T1000 (cell line): Measurements from ENCODE around the gene VDR.
"Not testable (repeated sequence)": the region's sequence is repeated elsewhere in the genome, so short reads cannot be mapped to it uniquely, and the experiment has no call there.

ENCODE experiments used
- DNase-seq: peaks from one replicate; lab custom pipeline; 2025; ENCODE audit warnings: mixed read lengths; lab: John Stamatoyannopoulos, UW

Gene VDR

DNA sequence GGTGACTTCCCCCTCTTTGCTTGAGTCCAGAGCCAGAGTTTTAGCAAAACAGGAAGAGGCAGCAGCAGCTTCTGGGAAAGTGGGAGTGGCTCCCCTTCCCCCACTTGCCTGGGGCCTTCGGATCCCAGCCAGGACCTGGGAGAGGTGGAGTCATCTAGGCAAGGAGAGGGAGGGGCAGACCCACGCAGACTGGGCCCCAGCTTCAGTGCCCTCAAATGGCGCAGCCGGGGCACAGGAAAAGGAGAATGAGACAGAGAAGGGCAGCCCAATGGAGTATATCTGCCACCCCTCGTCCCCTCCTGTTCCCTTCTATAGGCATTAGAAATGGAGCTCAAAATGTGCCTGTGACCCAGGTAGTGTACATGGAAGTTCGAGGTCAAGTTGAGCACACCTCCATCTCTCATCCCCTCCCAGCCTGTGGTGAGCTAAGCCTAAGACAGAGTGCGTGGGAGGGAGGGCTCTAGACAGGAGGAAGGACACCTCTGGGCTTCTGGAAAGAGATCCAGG lies 75.8 kb downstream of the VDR start:
- DNase-seq, result peak; percentile 83

DNA sequence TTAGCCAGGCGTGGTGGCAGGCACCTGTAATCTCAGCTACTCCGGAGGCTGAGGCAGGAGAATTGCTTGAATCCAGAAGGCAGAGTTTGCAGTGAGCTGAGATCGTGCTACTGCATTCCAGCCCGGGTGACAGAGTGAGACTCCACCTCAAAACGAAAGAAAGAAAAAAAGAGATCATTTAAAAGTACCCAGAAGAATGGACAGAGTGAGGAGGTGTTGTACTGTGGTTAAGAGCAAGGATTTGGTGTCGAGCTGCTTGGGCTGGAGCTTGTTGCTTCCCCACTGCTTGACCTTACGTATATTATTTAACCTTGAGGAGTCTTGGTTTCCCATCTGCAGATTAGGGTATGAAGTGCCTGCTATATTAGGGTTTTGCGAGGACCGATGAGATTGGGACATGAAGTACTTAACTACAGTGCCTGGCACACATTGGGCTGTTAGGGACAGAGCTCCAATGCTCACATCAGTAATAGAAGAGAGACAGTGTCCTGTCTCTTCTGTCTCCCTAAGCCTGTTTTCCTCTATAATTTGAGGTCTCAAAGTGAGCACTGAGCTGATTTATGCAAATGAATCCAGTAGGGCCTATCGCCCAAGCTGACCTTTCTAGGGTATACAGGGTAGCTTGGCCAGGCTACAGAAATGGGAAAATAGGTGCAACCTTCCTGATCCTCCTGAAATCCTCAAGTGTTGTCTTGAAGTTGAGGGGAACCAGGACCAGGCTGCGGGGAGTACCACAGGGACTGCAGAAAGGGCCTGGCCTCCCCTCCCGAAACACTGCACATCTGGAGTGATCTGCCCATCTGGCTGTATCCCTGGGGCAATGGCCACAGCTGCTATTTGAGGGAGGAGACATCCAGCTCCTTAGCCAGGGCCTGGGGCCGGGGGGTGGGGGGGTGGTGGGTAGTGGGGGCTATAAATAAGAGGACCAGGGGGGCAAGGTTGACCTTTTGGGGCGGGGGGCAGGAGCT lies 76.5 kb downstream of the VDR start:
- DNase-seq, result no peak

DNA sequence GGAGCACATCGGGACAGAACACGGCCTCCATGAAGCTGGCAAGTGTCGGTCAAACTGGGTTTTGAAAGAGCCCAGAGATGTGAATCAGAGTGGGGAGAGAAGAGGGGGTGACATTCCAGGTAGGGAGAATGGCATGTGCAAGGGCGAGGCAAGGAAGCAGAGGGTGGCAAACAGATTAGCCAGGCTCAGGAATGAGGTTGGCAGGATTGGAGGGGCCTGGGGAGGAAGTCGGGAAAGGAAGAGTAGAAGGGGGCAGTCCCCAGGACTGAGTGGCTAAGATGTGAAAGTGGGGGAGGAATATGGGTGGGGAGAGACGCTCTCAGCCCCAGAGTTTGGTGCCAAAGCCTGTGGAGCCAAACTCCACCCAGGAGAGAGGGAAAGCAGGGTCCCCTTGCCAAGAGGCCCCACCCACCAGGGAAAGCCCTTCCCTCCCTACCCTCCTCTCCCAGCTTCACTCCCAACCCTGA lies 79.6 kb downstream of the VDR start:
- no peak for DNase-seq

- no peak for DNase-seq
Measured at GRCh38 chr12:47824635-47825034, 80.2 kb downstream of the VDR start.

GRCh38 chr12:47824198-47824597 lies 80.6 kb downstream of the VDR start:
- no peak for DNase-seq

DNA sequence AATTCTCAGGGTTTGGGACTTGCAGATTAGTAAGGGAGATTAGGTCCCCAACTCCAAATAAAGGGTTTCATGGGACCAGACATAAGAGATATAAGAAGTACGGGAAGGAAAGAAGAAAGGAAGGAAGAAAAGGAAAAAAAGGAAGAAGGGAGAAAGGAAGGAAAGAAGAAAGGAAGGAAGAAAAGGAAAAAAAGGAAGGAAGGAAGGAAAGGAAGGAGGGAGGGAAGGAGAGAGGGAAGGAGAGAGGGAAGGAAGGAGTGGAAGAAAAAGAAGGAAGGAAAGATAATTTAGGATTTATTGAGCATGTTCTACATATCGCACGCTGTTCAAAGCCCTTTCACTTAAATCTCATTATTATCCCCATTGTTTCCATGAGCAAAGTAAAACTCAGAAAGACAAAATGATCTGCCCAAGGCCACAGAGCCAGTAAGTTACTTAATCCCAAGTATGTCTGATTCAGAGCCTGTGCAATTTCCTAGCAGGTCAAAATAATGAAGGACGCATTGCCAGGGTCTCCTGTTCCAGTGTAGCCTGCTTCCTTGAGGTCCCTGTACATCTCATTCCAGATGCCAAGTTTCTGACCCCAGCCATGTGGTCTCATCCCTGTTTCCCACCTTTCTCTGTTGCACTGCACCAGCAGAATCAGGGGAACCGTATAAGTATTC lies 81.2 kb downstream of the VDR start:
- no peak for DNase-seq

DNA sequence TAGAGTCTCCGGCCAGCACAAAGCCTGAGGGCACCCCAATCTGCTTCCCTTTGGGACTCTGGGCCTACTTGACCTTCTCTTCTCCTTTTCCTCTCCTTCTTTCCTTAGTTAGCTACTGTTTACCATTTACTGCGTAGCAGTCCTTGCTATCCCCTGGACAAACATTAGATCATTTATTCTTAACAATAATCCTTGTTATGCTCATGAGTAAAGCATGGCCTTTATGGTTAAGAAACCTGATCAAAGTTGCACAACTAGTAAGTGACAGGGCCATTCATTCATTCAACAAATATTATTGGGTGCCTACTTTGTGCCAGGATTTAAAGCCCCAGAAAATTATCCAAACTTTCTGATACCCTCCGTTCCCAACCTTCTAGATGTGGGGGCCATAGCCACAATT lies 81.9 kb downstream of the VDR start:
- no peak for DNase-seq

GRCh38 chr12:47822401-47822800 lies 82.4 kb downstream of the VDR start:
- DNase-seq, result no peak

DNA sequence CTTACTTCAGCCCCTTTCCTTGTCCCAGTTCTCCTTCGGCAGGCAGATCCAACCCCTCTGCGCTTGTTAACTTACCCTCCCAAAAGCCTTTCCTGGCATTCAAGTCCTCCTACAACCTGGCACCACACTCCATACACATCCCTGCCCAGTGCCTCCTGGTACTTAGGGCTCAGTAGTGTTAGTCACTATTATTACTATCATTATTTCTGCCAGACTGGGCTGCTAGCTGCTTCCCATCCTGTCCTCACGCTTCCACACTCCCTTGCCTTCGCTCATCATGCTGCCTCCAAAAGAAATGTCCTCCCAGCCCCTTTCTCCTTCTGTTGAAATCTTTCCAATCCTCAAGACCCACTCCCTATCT lies 83.5 kb downstream of the VDR start:
- DNase-seq, result no peak

DNA sequence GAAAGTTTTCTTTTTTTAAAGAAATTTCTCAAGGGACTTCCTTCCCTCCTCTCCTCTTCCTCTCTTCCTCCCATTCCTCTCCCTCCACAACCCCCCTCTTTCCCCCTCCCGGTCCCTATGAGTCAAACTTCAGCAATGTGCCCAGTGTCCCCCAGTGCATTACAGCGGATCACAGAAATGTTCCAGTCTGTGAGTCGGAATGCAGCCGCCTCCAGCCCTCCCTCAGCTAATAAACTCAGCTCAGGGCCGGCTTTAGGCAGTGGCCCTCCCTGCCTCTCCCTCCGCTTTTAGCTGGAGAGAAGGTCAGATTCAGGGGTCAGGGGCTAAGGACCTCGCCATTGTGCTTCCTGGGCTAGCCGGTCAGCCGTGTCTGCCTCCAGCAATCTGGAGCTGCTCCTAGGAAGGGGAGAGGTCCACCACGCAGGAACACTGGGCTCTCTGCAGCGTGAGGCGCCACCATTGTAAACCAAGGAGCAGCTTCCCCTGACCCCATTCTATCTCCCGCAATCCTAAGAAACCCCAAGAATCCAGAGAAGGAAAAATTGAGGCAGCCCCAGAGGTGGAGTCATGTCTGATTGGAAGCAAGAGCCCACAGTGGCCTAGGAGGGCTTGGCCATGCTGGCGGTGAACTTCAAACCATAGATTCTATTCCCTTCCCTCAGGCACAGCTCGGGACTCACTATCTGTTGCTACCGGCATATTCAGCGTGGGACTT lies 84.0 kb downstream of the VDR start:
- peak; percentile 74 for DNase-seq

DNA sequence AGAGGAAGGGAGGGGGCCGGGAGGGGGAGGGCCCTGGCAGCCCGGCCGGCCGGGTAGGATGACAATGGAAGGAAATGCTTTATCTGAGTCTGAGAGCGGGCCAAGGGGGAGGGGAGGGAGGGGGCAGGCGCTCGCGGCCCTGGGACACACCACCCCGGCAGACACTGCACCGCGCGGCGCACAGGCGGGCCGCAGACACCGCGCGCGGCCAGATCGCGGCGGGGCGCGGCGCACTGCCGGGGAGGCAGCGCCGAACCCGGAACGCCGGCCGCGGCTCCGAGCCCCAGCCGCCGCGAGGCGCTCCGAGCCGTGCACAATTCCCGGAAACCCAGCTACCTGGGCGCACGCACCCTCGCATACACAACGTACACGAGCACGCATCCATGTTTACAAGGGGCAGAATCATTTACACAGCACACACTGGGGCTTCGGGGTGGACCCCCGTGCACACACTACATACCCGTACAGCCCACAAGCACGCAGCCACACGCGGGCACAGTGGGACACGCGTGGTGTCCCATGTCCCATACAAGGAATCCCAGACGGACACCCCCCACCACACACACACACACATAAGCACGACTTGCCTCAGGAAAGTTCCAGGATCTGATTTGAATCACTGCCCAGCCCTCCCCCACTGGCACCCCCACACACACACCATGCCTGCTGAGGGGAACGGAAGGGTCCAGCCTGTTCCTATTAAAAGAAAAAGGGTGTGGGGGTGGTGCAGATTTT lies 84.7 kb downstream of the VDR start, which contains the start of gene HDAC7:
Gene HDAC7, minus strand, starts transcription at position 8 of the 735 bp plus-strand sequence. CDS start 118 bp downstream, outside the sequence.
- DNase-seq, result no peak

- no peak for DNase-seq
Measured at GRCh38 chr12:47819138-47819895, 85.5 kb downstream of the VDR start.

GRCh38 chr12:47818467-47819137 lies 86.2 kb downstream of the VDR start:
- DNase-seq, result no peak

DNA sequence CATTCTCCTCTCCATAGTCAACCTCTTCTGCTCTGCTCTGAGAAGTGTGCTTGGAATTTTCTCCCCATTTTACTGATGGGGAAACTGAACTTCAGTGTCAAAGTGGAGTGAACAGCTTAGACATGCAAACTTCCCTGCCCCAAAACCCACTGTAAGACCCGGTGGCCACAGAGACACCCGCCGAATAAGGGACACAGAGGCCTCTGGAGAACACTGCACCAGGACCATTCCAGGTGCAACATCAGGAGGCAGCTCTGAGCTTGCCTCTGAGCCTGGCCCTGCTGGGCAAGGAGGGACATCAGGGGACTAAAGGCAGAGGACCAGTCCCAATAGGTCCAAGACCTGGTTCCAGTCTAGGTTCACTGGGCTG lies 86.8 kb downstream of the VDR start:
- no peak for DNase-seq

- no peak for DNase-seq
Measured at GRCh38 chr12:47817272-47818006, 87.4 kb downstream of the VDR start.

- DNase-seq, result no peak
Measured at GRCh38 chr12:47816403-47817271, 88.2 kb downstream of the VDR start.

- DNase-seq, result not testable (repeated sequence)
Measured at GRCh38 chr12:47815447-47815846, 89.3 kb downstream of the VDR start.

GRCh38 chr12:47814539-47815170 lies 90.1 kb downstream of the VDR start:
- DNase-seq, result no peak
